Tibial nerve (tissue), 4 donors: ENCODE measurements around the gene CACNA1E.

Source experiments
- EP300 ChIP-seq, 2 donors: sonication (generic); formaldehyde crosslinking; IDR thresholded peaks; one replicate each; pipeline ENCODE4 v1.6.1; 2017; ENCODE audit warnings: antibody characterized with exemption in 2 of 2, mild to moderate bottlenecking in 1 of 2
- POLR2A ChIP-seq, 2 donors: fragments of 450-650 bp; IDR thresholded peaks; one replicate each; pipeline ENCODE4 v1.6.1; 2017; ENCODE audit warnings: antibody characterized with exemption in 2 of 2, mild to moderate bottlenecking in 2 of 2, moderate library complexity in 2 of 2
- TF ChIP-seq, protein P1 (sequence below), 5 experiments: fragments of 200-600 bp in 3 of 5; fragments of 450-650 bp in 2 of 5; sonication (generic) in 3 of 5; IDR thresholded peaks; one replicate each; pipeline ENCODE4 v1.5.1; 2016 to 2019; ENCODE audit warnings: antibody characterized with exemption in 5 of 5, mild to moderate bottlenecking in 3 of 5, moderate library complexity in 2 of 5

DNA sequence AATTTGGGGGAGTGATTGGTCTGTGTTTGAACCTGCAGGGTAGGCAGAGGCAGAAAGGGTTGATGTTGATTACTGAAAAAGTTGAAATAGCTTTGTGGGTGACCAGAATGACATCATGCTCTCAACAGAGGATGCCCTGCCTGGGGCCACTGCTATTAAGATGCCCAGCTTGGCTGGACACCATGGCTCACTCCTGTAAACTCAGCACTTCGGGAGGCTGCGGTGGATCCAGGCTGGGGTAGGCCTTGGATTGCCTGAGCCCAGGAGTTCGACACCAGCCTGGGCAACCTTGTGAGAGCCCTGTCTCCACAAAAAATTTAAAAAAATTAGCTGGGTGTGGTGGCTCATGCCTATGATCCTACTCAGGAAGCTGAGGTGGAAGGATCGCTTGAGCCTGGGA lies 42.8 kb upstream of the CACNA1E start:
- TF ChIP-seq, protein P1, sequence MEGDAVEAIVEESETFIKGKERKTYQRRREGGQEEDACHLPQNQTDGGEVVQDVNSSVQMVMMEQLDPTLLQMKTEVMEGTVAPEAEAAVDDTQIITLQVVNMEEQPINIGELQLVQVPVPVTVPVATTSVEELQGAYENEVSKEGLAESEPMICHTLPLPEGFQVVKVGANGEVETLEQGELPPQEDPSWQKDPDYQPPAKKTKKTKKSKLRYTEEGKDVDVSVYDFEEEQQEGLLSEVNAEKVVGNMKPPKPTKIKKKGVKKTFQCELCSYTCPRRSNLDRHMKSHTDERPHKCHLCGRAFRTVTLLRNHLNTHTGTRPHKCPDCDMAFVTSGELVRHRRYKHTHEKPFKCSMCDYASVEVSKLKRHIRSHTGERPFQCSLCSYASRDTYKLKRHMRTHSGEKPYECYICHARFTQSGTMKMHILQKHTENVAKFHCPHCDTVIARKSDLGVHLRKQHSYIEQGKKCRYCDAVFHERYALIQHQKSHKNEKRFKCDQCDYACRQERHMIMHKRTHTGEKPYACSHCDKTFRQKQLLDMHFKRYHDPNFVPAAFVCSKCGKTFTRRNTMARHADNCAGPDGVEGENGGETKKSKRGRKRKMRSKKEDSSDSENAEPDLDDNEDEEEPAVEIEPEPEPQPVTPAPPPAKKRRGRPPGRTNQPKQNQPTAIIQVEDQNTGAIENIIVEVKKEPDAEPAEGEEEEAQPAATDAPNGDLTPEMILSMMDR (IDR thresholded peaks at IDR 0.05) = no peak
- TF ChIP-seq EP300 (IDR thresholded peaks at IDR 0.05) (no peak), POLR2A (IDR thresholded peaks at IDR 0.05) (no peak)
